GM21515 (cell line): ENCODE results near the gene SPAG17.

Source experiments
- ATAC-seq: cut with Tn5 transposase; IDR thresholded peaks from one replicate; pipeline ENCODE4 v1.9.1; 2021; ENCODE audit not compliant: unreplicated experiment

SPAG17 gene

DNA sequence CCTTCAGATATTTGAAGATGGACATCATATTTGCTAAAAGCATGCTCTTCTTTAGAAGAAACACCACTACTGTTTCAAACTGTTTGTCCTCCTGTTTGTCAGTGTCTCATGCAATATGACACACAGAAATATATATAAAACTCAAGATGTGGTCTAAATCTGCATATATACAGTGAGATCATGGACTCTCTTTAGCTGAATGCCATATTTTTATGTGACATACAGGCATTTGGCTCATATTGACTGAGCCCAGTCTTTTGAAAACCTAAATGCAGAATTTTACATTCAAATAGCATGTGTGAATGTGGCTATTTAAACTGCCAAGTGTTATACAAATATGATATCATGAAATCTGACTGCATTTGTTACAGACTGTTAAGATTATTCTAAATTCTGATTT is 274.0 kb downstream of the SPAG17 start:
- ATAC-seq = no peak

- ATAC-seq = no peak
These were observed 280.0 kb downstream of the SPAG17 start for GRCh38 chr1:117905019-117905418.

DNA sequence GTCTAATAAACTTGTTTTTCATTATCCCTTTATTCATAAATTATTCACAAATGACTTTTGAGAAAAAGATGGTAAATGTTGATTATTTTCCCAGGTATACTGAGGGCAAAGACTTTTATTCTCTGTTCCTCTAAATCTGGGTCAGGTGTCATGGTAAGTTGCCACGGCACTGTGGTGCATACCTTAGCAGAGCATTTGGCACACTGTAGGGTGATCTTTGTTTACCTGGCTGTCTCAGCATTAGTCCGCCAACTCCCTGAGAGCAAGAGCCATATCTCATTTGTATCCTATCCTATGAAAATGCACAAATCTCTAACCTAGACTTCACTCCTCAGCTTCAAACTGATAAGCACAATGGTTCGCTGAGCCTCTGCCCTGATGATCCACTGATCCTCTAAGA is 280.5 kb downstream of the SPAG17 start:
- no peak for ATAC-seq
